Measurements from ENCODE around the gene CRB1. TPM values are rescaled to one million over a fixed set of nuclear protein-coding genes. Genes with fewer than 3 reads are reported as not detected.

The CRB1 gene
- total RNA-seq, 1 donor from 2014 or later: not detected

- no peaks in the 10 kb centered on the region for H3K36me3 Mint-ChIP-seq (ENCODE audit: insufficient read depth)
- DNase-seq (ENCODE audit: low spot score, unreplicated experiment): no peak
- H3K27ac Mint-ChIP-seq: no peak overlapping the region
- H3K4me3 Mint-ChIP-seq (ENCODE audit: low read depth): no peak overlapping the region
- no peaks in the 10 kb centered on the region for H3K27me3 Mint-ChIP-seq
- no peak for TF ChIP-seq CTCF (IDR thresholded peaks at IDR 0.05; ENCODE audit: unreplicated experiment)
- peaks cover 14% of the 10 kb centered on the region for H3K4me1 Mint-ChIP-seq (ENCODE audit: low read depth)
- no peaks in the 10 kb centered on the region for H3K9me3 Mint-ChIP-seq (ENCODE audit: low read depth)
Observed at GRCh38 chr1:197462539-197462938, 194.5 kb downstream of the CRB1 start.

- Mint-ChIP-seq H3K9me3 (ENCODE audit: low read depth) (no peaks in the 10 kb centered on the region), H3K4me1 (ENCODE audit: low read depth) (peaks cover 14% of the 10 kb centered on the region), H3K4me3 (ENCODE audit: low read depth) (no peak overlapping the region), H3K36me3 (ENCODE audit: insufficient read depth) (no peaks in the 10 kb centered on the region), H3K27ac (no peak overlapping the region), H3K27me3 (no peaks in the 10 kb centered on the region)
- TF ChIP-seq CTCF (IDR thresholded peaks at IDR 0.05; ENCODE audit: unreplicated experiment): no peak
- DNase-seq (ENCODE audit: low spot score, unreplicated experiment): no peak
Observed at GRCh38 chr1:197463142-197463541, 195.1 kb downstream of the CRB1 start.

GRCh38 chr1:197464044-197464443 is 196.0 kb downstream of the CRB1 start:
- DNase-seq (ENCODE audit: low spot score, unreplicated experiment): no peak
- Mint-ChIP-seq H3K4me1 (ENCODE audit: low read depth) (peaks cover 14% of the 10 kb centered on the region), H3K27ac (no peak overlapping the region), H3K36me3 (ENCODE audit: insufficient read depth) (no peaks in the 10 kb centered on the region), H3K27me3 (no peaks in the 10 kb centered on the region), H3K9me3 (ENCODE audit: low read depth) (no peaks in the 10 kb centered on the region), H3K4me3 (ENCODE audit: low read depth) (no peak overlapping the region)
- no peak for TF ChIP-seq CTCF (IDR thresholded peaks at IDR 0.05; ENCODE audit: unreplicated experiment)

- TF ChIP-seq CTCF (IDR thresholded peaks at IDR 0.05; ENCODE audit: unreplicated experiment): no peak
- H3K36me3 Mint-ChIP-seq (ENCODE audit: insufficient read depth): no peaks in the 10 kb centered on the region
- H3K27me3 Mint-ChIP-seq: no peaks in the 10 kb centered on the region
- DNase-seq (ENCODE audit: low spot score, unreplicated experiment): no peak
- H3K4me3 Mint-ChIP-seq (ENCODE audit: low read depth): no peak overlapping the region
- H3K4me1 Mint-ChIP-seq (ENCODE audit: low read depth): peaks cover 14% of the 10 kb centered on the region
- no peak overlapping the region for H3K27ac Mint-ChIP-seq
- no peaks in the 10 kb centered on the region for H3K9me3 Mint-ChIP-seq (ENCODE audit: low read depth)
Observed at GRCh38 chr1:197465528-197466327, 197.7 kb downstream of the CRB1 start.

- Mint-ChIP-seq H3K9me3 (ENCODE audit: low read depth) (no peaks in the 10 kb centered on the region), H3K36me3 (ENCODE audit: insufficient read depth) (no peaks in the 10 kb centered on the region), H3K4me3 (ENCODE audit: low read depth) (no peak overlapping the region), H3K4me1 (ENCODE audit: low read depth) (peaks cover 14% of the 10 kb centered on the region), H3K27ac (no peak overlapping the region), H3K27me3 (no peaks in the 10 kb centered on the region)
- no peak for TF ChIP-seq CTCF (IDR thresholded peaks at IDR 0.05; ENCODE audit: unreplicated experiment)
- DNase-seq (ENCODE audit: low spot score, unreplicated experiment): no peak
Observed at GRCh38 chr1:197466813-197467212, 198.8 kb downstream of the CRB1 start.

Measured in progenitor cell of endocrine pancreas (in vitro differentiated cells).